Activated naive CD4-positive, alpha-beta T cell treated with anti-CD3 and anti-CD28 coated beads for 36 hours (primary cell): ENCODE data around the gene RAD21L1. TPM values are rescaled to one million over a fixed set of nuclear protein-coding genes. Genes with fewer than 3 reads are reported as not detected.

Experiments
- CTCF ChIA-PET: fragments of 350-600 bp; sonication (Branson Sonifier 250); formaldehyde crosslinking; loops from one replicate; lab custom pipeline; 2021; ENCODE audit warnings: antibody characterized with exemption; lab: Charles Lee
- DNase-seq: peaks from one replicate; pipeline ENCODE4 v3.0.0-alpha.2; 2020
- H3K27ac Mint-ChIP-seq: one replicate; pipeline ENCODE4 v1.8.0; 2021; ENCODE audit warnings: mild to moderate bottlenecking, mixed read lengths
- H3K27me3 Mint-ChIP-seq: one replicate; pipeline ENCODE4 v1.8.0; 2021; ENCODE audit warnings: low read depth, mixed read lengths
- H3K36me3 Mint-ChIP-seq: one replicate; pipeline ENCODE4 v1.8.0; 2021; ENCODE audit warnings: low read depth, mixed read lengths
- H3K4me1 Mint-ChIP-seq: one replicate; pipeline ENCODE4 v1.8.0; 2021; ENCODE audit warnings: low read depth, mixed read lengths
- H3K4me3 Mint-ChIP-seq: one replicate; pipeline ENCODE4 v1.8.0; 2021; ENCODE audit warnings: mild to moderate bottlenecking, moderate library complexity, mixed read lengths
- H3K9me3 Mint-ChIP-seq: one replicate; pipeline ENCODE4 v1.8.0; 2021; ENCODE audit warnings: mixed read lengths
- intact Hi-C: fragments of 100-400 bp; cut with micrococcal nuclease; formaldehyde crosslinking; loops from one replicate; pipeline ENCODE4 v1.15.1; 2023
- total RNA-seq, 2 experiments: library from RNA; stranded (reverse); gene quantifications; one replicate each; pipeline ENCODE4 v1.2.3, GENCODE V29; 2021

RAD21L1 gene
- total RNA-seq, 2 experiments from 2014 or later = not detected

DNA sequence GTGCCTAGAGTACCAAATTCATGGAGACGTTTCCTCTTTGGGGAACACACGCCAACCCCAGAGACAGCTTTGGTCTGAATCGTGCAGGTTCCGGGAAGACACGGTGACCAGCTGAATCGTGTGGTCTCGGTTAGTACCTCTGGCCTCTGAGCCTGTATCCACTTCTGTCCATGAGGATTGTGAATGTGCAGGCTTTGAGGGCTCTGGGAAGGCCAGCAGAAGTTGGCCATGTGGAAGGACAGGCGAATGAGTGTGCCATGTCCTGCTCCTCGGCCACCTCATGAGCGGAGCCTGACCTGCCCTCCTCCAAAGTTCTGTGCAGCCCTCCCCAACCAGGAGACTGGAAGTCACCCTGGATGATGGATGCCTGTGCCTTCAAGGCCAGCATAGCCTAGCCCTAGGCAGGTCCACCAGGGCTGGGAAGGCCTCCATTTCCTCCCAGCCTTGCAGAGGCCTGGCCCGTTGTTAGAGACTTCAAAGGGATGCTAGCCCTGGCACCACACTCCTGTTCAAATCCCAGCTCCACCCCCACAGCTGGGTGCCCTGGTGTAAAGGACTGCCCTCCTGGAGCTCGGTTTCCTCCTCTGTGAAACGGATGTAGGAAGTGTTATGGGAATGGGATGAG lies 39.4 kb upstream of the RAD21L1 start:
- Mint-ChIP-seq H3K27me3 (peaks cover 24% of the 10 kb centered on the region), H3K9me3 (no peaks in the 10 kb centered on the region), H3K36me3 (no peaks in the 10 kb centered on the region), H3K4me3 (no peak overlapping the region), H3K4me1 (peaks cover 6% of the 10 kb centered on the region), H3K27ac (no peak overlapping the region)
- no peak for DNase-seq
- intact Hi-C loops = loop anchor here (10.0 kb wide), 1 partner anchor 212 kb away; no protein-coding TSS in a partner anchor
- CTCF ChIA-PET = interaction anchor here (0.6 to 1.2 kb wide), 6 partner anchors 12 to 143 kb away, joined by 3 to 4 read pairs (median 3); no protein-coding TSS in a partner anchor

DNA sequence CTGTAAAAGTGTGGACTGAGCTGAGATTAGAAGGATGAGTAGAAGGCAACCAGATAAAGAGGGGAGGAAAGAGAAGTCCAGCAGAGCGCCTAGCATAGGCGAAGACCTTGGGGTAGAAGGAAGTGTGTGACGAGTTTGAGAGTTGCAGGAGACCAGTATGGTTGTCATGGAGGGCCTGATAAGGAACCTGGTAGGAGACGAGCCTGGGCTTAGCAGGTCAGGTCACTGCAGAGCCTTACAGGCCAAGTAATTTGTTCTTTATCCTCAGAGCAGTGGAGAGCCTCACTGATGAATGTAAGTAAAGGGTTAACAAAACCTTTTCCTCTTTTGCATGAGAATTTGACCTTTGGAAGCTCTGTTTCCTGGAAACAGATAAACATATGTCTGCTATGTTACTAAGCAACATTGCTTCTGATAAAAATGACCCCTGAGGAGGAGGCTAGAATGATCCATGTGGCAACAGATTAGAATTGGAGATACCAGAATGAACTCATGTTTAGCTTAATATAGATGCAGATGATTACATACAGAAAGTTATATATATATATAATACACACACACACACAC lies 38.2 kb upstream of the RAD21L1 start:
- Mint-ChIP-seq H3K27ac (no peak overlapping the region), H3K4me3 (no peak overlapping the region), H3K36me3 (no peaks in the 10 kb centered on the region), H3K4me1 (peaks cover 6% of the 10 kb centered on the region), H3K27me3 (peaks cover 24% of the 10 kb centered on the region), H3K9me3 (no peaks in the 10 kb centered on the region)
- intact Hi-C loops = loop anchor here (10.0 kb wide), 1 partner anchor 213 kb away; no protein-coding TSS in a partner anchor
- no peak for DNase-seq
- CTCF ChIA-PET = interaction anchor here (0.9 to 1.3 kb wide), 4 partner anchors 10 to 79 kb away, joined by 3 to 4 read pairs (median 3); no protein-coding TSS in a partner anchor

DNA sequence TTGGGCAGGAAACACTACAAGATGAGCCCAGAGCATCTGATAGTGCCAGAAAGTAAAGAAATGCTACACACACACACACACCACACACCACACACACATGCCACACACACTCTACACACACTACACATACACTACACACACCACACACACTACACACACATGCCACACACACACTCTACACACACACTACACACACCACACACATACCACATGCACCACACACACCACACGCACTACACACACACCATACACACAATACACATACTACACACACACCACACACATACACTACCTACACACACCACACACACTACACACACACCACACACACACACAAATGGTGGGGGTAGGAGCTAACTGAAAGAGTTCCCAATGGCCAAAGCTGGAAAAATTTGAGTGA lies 37.5 kb upstream of the RAD21L1 start:
- intact Hi-C loops = loop anchor here (10.0 kb wide), 1 partner anchor 214 kb away; no protein-coding TSS in a partner anchor
- H3K36me3 Mint-ChIP-seq = no peaks in the 10 kb centered on the region
- CTCF ChIA-PET = interaction anchor here (1.3 kb wide), 1 partner anchor 25 kb away, joined by 3 read pairs; no protein-coding TSS in a partner anchor
- H3K27me3 Mint-ChIP-seq = peaks cover 17% of the 10 kb centered on the region
- no peak overlapping the region for H3K4me3 Mint-ChIP-seq
- no peaks in the 10 kb centered on the region for H3K9me3 Mint-ChIP-seq
- H3K27ac Mint-ChIP-seq = no peak overlapping the region
- DNase-seq = no peak
- H3K4me1 Mint-ChIP-seq = peaks cover 6% of the 10 kb centered on the region

- Mint-ChIP-seq H3K9me3 (no peaks in the 10 kb centered on the region), H3K27ac (no peak overlapping the region), H3K27me3 (peaks cover 4% of the 10 kb centered on the region), H3K4me1 (no peaks in the 10 kb centered on the region), H3K4me3 (no peak overlapping the region), H3K36me3 (no peaks in the 10 kb centered on the region)
- no peak for DNase-seq
- CTCF ChIA-PET = interaction anchor here (0.6 to 1.2 kb wide), 2 partner anchors 11 to 149 kb away, joined by 3 read pairs; no protein-coding TSS in a partner anchor
- intact Hi-C loops = loop anchor here (10.0 kb wide), 1 partner anchor 215 kb away; no protein-coding TSS in a partner anchor
Measured at GRCh38 chr20:1189827-1190226, 36.0 kb upstream of the RAD21L1 start.

DNA sequence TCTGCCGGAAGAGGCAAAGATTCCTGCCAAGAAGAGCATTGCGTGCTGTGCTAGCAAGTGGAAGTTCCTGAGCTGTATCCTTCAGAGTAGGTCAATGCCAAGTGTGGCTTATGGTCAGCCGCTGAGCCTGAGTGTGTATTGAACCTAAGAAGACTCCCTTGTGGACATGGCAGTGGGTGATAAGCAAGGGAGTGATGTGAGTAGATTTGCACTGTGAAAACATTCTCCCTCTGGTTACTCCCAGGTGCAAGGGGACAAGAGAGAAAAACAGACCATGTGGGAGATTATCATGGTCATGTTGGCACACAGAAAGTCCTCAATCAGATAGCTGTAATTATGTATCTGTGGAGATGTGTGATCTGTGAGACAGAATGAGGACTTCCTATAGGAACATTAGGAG lies 35.0 kb upstream of the RAD21L1 start:
- intact Hi-C loops = no loop called here
- CTCF ChIA-PET = no interaction called here

DNA sequence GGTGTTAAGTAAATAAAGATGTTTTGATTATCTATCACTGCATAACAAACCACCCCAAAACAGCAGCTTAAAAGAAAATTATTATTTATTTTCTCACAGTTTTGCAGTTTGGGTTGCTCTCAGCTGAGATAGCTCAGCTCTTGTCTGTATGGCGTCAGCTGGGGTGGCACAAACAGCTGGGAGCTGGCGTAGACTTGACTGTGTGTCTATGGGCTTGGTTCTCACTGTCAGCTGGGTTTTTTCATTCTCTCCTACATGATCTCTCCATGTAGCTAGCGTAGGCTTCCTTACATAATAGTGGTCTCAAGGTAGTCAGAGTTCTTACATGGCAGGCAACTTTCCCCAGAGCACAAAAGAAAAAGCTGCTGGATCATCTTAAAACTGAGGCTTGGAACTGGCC lies 34.5 kb upstream of the RAD21L1 start:
- Mint-ChIP-seq H3K4me1 (no peaks in the 10 kb centered on the region), H3K27me3 (no peaks in the 10 kb centered on the region), H3K9me3 (no peaks in the 10 kb centered on the region), H3K4me3 (no peak overlapping the region), H3K27ac (no peak overlapping the region), H3K36me3 (no peaks in the 10 kb centered on the region)
- CTCF ChIA-PET = no interaction called here
- DNase-seq = no peak
- intact Hi-C loops = no loop called here

More for the DNA sequence above, 35.0 kb upstream of the RAD21L1 start:
- Mint-ChIP-seq H3K27ac (no peak overlapping the region), H3K4me1 (no peaks in the 10 kb centered on the region), H3K4me3 (no peak overlapping the region), H3K9me3 (no peaks in the 10 kb centered on the region), H3K36me3 (no peaks in the 10 kb centered on the region), H3K27me3 (peaks cover 4% of the 10 kb centered on the region)
- DNase-seq = no peak

DNA sequence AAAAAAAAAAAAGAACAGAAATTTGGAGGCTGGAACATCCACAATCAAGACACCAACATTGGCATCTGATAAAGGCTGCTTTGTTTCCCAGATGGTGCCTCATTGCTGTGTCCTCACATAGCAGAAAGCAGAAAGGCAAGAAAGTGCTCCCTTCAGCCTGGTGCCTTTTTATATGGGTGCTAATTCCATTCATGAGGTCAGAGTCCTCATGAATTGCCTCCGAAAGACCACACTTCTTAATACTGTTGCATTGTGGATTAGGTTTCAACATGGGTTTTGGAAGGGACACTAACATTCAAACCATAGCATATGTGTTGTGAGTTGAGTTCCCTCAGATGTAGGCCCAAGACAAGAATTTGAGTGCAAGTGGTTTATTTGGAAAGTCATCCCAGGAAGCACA lies 30.6 kb upstream of the RAD21L1 start:
- Mint-ChIP-seq H3K4me1 (peaks cover 3% of the 10 kb centered on the region), H3K27ac (no peak overlapping the region), H3K36me3 (no peaks in the 10 kb centered on the region), H3K27me3 (no peaks in the 10 kb centered on the region), H3K9me3 (no peaks in the 10 kb centered on the region), H3K4me3 (no peak overlapping the region)
- intact Hi-C loops = no loop called here
- CTCF ChIA-PET = interaction anchor here (1.3 kb wide), 1 partner anchor 17 kb away, joined by 3 read pairs; no protein-coding TSS in a partner anchor
- no peak for DNase-seq

DNA sequence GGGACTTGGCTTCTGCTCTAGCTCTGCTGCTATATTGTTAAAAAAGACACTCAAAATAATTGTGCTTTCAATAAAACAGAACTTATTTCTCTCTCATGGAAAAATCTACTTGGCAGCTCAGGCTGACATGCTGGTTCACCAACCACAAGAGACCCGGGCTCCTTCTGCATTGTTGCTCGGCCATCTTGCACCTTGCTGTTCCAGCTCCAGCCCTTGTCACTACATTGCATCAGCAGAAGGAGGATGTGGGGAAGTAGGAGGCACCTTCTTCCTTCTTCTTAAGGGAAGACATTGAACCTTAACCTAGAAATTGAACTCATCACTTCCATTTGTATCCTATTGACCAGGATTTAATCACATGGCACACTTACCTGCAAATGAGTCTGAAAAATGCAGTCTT lies 29.2 kb upstream of the RAD21L1 start:
- no peak for DNase-seq
- Mint-ChIP-seq H3K9me3 (no peaks in the 10 kb centered on the region), H3K27me3 (no peaks in the 10 kb centered on the region), H3K4me1 (peaks cover 5% of the 10 kb centered on the region), H3K27ac (no peak overlapping the region), H3K36me3 (no peaks in the 10 kb centered on the region), H3K4me3 (no peak overlapping the region)
- CTCF ChIA-PET = interaction anchor here (1.3 kb wide), 1 partner anchor 16 kb away, joined by 3 read pairs; no protein-coding TSS in a partner anchor
- intact Hi-C loops = no loop called here

- H3K27me3 Mint-ChIP-seq = no peaks in the 10 kb centered on the region
- H3K4me3 Mint-ChIP-seq = no peak overlapping the region
- H3K9me3 Mint-ChIP-seq = no peaks in the 10 kb centered on the region
- H3K27ac Mint-ChIP-seq = no peak overlapping the region
- H3K4me1 Mint-ChIP-seq = peaks cover 5% of the 10 kb centered on the region
- CTCF ChIA-PET = no interaction called here
- intact Hi-C loops = no loop called here
- no peak for DNase-seq
- no peaks in the 10 kb centered on the region for H3K36me3 Mint-ChIP-seq
Measured at GRCh38 chr20:1197801-1198200, 28.0 kb upstream of the RAD21L1 start.

- Mint-ChIP-seq H3K4me3 (no peak overlapping the region), H3K27me3 (no peaks in the 10 kb centered on the region), H3K36me3 (no peaks in the 10 kb centered on the region), H3K9me3 (no peaks in the 10 kb centered on the region), H3K4me1 (peaks cover 5% of the 10 kb centered on the region), H3K27ac (no peak overlapping the region)
- CTCF ChIA-PET = interaction anchor here (1.2 to 2.1 kb wide), 2 partner anchors 11 to 14 kb away, joined by 3 to 9 read pairs; no protein-coding TSS in a partner anchor
- no peak for DNase-seq
- intact Hi-C loops = no loop called here
Measured at GRCh38 chr20:1198751-1199150, 27.1 kb upstream of the RAD21L1 start.

GRCh38 chr20:1199212-1199873 lies 26.5 kb upstream of the RAD21L1 start:
- Mint-ChIP-seq H3K4me1 (peaks cover 5% of the 10 kb centered on the region), H3K27ac (no peak overlapping the region), H3K9me3 (no peaks in the 10 kb centered on the region), H3K36me3 (no peaks in the 10 kb centered on the region), H3K27me3 (no peaks in the 10 kb centered on the region), H3K4me3 (no peak overlapping the region)
- CTCF ChIA-PET = interaction anchor here (1.2 to 2.1 kb wide), 2 partner anchors 12 to 13 kb away, joined by 3 to 9 read pairs; no protein-coding TSS in a partner anchor
- intact Hi-C loops = no loop called here
- DNase-seq = no peak

DNA sequence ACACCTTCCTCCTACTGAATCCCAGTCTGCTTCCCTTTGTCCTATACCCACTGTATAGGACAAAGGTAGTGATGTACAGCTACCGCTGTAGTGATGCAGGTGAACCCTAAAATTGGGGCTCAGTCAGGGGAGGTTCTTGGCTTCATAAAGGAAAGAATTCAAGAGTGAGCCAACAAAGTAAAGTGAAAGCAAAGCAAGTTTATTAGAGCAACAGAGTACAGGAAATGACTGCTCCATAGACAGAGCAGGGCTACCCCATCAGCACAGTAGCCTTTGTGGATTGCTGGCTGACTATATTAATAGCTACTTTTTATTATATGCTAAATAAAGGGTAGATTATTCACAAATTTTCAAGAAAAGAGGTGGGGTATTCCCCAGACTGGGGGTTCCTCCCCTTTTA lies 25.9 kb upstream of the RAD21L1 start:
- Mint-ChIP-seq H3K27ac (no peak overlapping the region), H3K4me3 (no peak overlapping the region)
- CTCF ChIA-PET = interaction anchor here (0.6 to 2.1 kb wide), 3 partner anchors 11 to 13 kb away, joined by 3 to 9 read pairs (median 3); no protein-coding TSS in a partner anchor

More for the DNA sequence above, 25.9 kb upstream of the RAD21L1 start:
- H3K4me1 Mint-ChIP-seq = peaks cover 5% of the 10 kb centered on the region
- no peaks in the 10 kb centered on the region for H3K36me3 Mint-ChIP-seq
- no peaks in the 10 kb centered on the region for H3K9me3 Mint-ChIP-seq
- intact Hi-C loops = no loop called here
- no peak for DNase-seq
- H3K27me3 Mint-ChIP-seq = no peaks in the 10 kb centered on the region
